Measurements from ENCODE around the gene OAS2.
"Not testable (repeated sequence)": the region's sequence is repeated elsewhere in the genome, so short reads cannot be mapped to it uniquely, and the experiment has no call there.

OAS2 gene

GRCh38 chr12:112946236-112947000 is 31.9 kb upstream of the OAS2 start:
- WGBS (ENCODE audit: extremely low coverage, insufficient coverage, low lambda C conversion rate) = no CpG with 5 or more reads among the region's 14 CpGs
- no peaks in the 10 kb centered on the region for H3K36me3 ChIP-seq (ENCODE audit: control insufficient read depth, insufficient read depth, low read length)
- H2BK15ac ChIP-seq (replicated peaks; ENCODE audit: low read depth) = no peak overlapping the region
- H3K4ac ChIP-seq (ENCODE audit: low read depth, low read length) = no peak overlapping the region
- H3K18ac ChIP-seq (ENCODE audit: low read length) = no peak overlapping the region
- H4K5ac ChIP-seq (ENCODE audit: low read length) = no peak overlapping the region
- no peak overlapping the region for H3K23ac ChIP-seq (ENCODE audit: low read length)
- H3K56ac ChIP-seq (ENCODE audit: low read length) = no peak overlapping the region
- H3K4me3 ChIP-seq (ENCODE audit: low read length) = no peak overlapping the region
- no peaks in the 10 kb centered on the region for H3K79me1 ChIP-seq (ENCODE audit: low read length)
- H2BK5ac ChIP-seq (ENCODE audit: low read length) = no peak overlapping the region
- no peak overlapping the region for H2BK120ac ChIP-seq (ENCODE audit: low read depth, low read length)
- H2AK5ac ChIP-seq (ENCODE audit: low read length) = no peak overlapping the region
- no peak overlapping the region for H3K27ac ChIP-seq (ENCODE audit: low read depth, low read length)
- H3K9ac ChIP-seq (ENCODE audit: low read length) = no peak overlapping the region
- no peak overlapping the region for H3K4me2 ChIP-seq (ENCODE audit: low read length)
- DNase-seq = no peak
- no peaks in the 10 kb centered on the region for H3K27me3 ChIP-seq (ENCODE audit: insufficient read depth, low read length, poor library complexity)
- H4K8ac ChIP-seq (ENCODE audit: low read depth, low read length) = no peak overlapping the region
- H3K79me2 ChIP-seq (ENCODE audit: control insufficient read depth, insufficient read depth, low read length) = no peaks in the 10 kb centered on the region
- no peaks in the 10 kb centered on the region for H3K4me1 ChIP-seq (ENCODE audit: control insufficient read depth, low read depth, low read length)

GRCh38 chr12:112947314-112947713 is 31.0 kb upstream of the OAS2 start:
- no peaks in the 10 kb centered on the region for H3K79me1 ChIP-seq (ENCODE audit: low read length)
- no peak overlapping the region for H3K23ac ChIP-seq (ENCODE audit: low read length)
- no peak overlapping the region for H4K8ac ChIP-seq (ENCODE audit: low read depth, low read length)
- H3K9ac ChIP-seq (ENCODE audit: low read length) = no peak overlapping the region
- no peak overlapping the region for H3K4me3 ChIP-seq (ENCODE audit: low read length)
- no peaks in the 10 kb centered on the region for H3K27me3 ChIP-seq (ENCODE audit: insufficient read depth, low read length, poor library complexity)
- WGBS (ENCODE audit: extremely low coverage, insufficient coverage, low lambda C conversion rate) = no CpG with 5 or more reads among the region's 1 CpG
- H3K79me2 ChIP-seq (ENCODE audit: control insufficient read depth, insufficient read depth, low read length) = no peaks in the 10 kb centered on the region
- no peak overlapping the region for H3K27ac ChIP-seq (ENCODE audit: low read depth, low read length)
- H2BK120ac ChIP-seq (ENCODE audit: low read depth, low read length) = no peak overlapping the region
- no peak overlapping the region for H3K4ac ChIP-seq (ENCODE audit: low read depth, low read length)
- no peak overlapping the region for H2AK5ac ChIP-seq (ENCODE audit: low read length)
- H3K4me2 ChIP-seq (ENCODE audit: low read length) = no peak overlapping the region
- no peak overlapping the region for H3K18ac ChIP-seq (ENCODE audit: low read length)
- no peak for DNase-seq
- H4K5ac ChIP-seq (ENCODE audit: low read length) = no peak overlapping the region
- H3K4me1 ChIP-seq (ENCODE audit: control insufficient read depth, low read depth, low read length) = no peaks in the 10 kb centered on the region
- no peak overlapping the region for H2BK5ac ChIP-seq (ENCODE audit: low read length)
- H3K36me3 ChIP-seq (ENCODE audit: control insufficient read depth, insufficient read depth, low read length) = no peaks in the 10 kb centered on the region
- no peak overlapping the region for H3K56ac ChIP-seq (ENCODE audit: low read length)
- no peak overlapping the region for H2BK15ac ChIP-seq (replicated peaks; ENCODE audit: low read depth)

GRCh38 chr12:112947761-112948160 is 30.6 kb upstream of the OAS2 start:
- Histone ChIP-seq H2AK5ac (ENCODE audit: low read length) (no peak overlapping the region), H3K27ac (ENCODE audit: low read depth, low read length) (no peak overlapping the region), H3K18ac (ENCODE audit: low read length) (no peak overlapping the region), H3K4me1 (ENCODE audit: control insufficient read depth, low read depth, low read length) (no peaks in the 10 kb centered on the region), H2BK120ac (ENCODE audit: low read depth, low read length) (no peak overlapping the region), H3K79me2 (ENCODE audit: control insufficient read depth, insufficient read depth, low read length) (no peaks in the 10 kb centered on the region), H3K4me2 (ENCODE audit: low read length) (no peak overlapping the region), H3K27me3 (ENCODE audit: insufficient read depth, low read length, poor library complexity) (no peaks in the 10 kb centered on the region), H2BK5ac (ENCODE audit: low read length) (no peak overlapping the region), H3K23ac (ENCODE audit: low read length) (no peak overlapping the region), H3K9ac (ENCODE audit: low read length) (no peak overlapping the region), H3K4me3 (ENCODE audit: low read length) (no peak overlapping the region), H2BK15ac (replicated peaks; ENCODE audit: low read depth) (no peak overlapping the region), H4K5ac (ENCODE audit: low read length) (no peak overlapping the region), H3K79me1 (ENCODE audit: low read length) (no peaks in the 10 kb centered on the region), H3K36me3 (ENCODE audit: control insufficient read depth, insufficient read depth, low read length) (no peaks in the 10 kb centered on the region), H3K56ac (ENCODE audit: low read length) (no peak overlapping the region), H3K4ac (ENCODE audit: low read depth, low read length) (no peak overlapping the region), H4K8ac (ENCODE audit: low read depth, low read length) (no peak overlapping the region)
- WGBS (ENCODE audit: extremely low coverage, insufficient coverage, low lambda C conversion rate) = no CpG with 5 or more reads among the region's 5 CpGs
- DNase-seq = no peak

GRCh38 chr12:112948806-112949205 is 29.5 kb upstream of the OAS2 start:
- no peak overlapping the region for H2BK15ac ChIP-seq (replicated peaks; ENCODE audit: low read depth)
- H3K4me1 ChIP-seq (ENCODE audit: control insufficient read depth, low read depth, low read length) = no peaks in the 10 kb centered on the region
- H3K36me3 ChIP-seq (ENCODE audit: control insufficient read depth, insufficient read depth, low read length) = no peaks in the 10 kb centered on the region
- no peak overlapping the region for H3K18ac ChIP-seq (ENCODE audit: low read length)
- no peak overlapping the region for H3K4ac ChIP-seq (ENCODE audit: low read depth, low read length)
- H3K79me1 ChIP-seq (ENCODE audit: low read length) = no peaks in the 10 kb centered on the region
- no peak overlapping the region for H3K27ac ChIP-seq (ENCODE audit: low read depth, low read length)
- no peak overlapping the region for H2BK5ac ChIP-seq (ENCODE audit: low read length)
- H3K4me3 ChIP-seq (ENCODE audit: low read length) = no peak overlapping the region
- no peak overlapping the region for H3K9ac ChIP-seq (ENCODE audit: low read length)
- no peak overlapping the region for H3K56ac ChIP-seq (ENCODE audit: low read length)
- no peaks in the 10 kb centered on the region for H3K27me3 ChIP-seq (ENCODE audit: insufficient read depth, low read length, poor library complexity)
- no peak overlapping the region for H3K23ac ChIP-seq (ENCODE audit: low read length)
- no peak overlapping the region for H4K5ac ChIP-seq (ENCODE audit: low read length)
- no peak overlapping the region for H3K4me2 ChIP-seq (ENCODE audit: low read length)
- DNase-seq = no peak
- no CpG with 5 or more reads among the region's 7 CpGs for WGBS (ENCODE audit: extremely low coverage, insufficient coverage, low lambda C conversion rate)
- no peaks in the 10 kb centered on the region for H3K79me2 ChIP-seq (ENCODE audit: control insufficient read depth, insufficient read depth, low read length)
- no peak overlapping the region for H4K8ac ChIP-seq (ENCODE audit: low read depth, low read length)
- no peak overlapping the region for H2AK5ac ChIP-seq (ENCODE audit: low read length)
- no peak overlapping the region for H2BK120ac ChIP-seq (ENCODE audit: low read depth, low read length)

- WGBS (ENCODE audit: extremely low coverage, insufficient coverage, low lambda C conversion rate) = no CpG with 5 or more reads among the region's 11 CpGs
- H2AK5ac ChIP-seq (ENCODE audit: low read length) = no peak overlapping the region
- no peaks in the 10 kb centered on the region for H3K79me2 ChIP-seq (ENCODE audit: control insufficient read depth, insufficient read depth, low read length)
- H3K4me1 ChIP-seq (ENCODE audit: control insufficient read depth, low read depth, low read length) = no peaks in the 10 kb centered on the region
- no peak overlapping the region for H2BK120ac ChIP-seq (ENCODE audit: low read depth, low read length)
- no peak overlapping the region for H3K9ac ChIP-seq (ENCODE audit: low read length)
- H3K27ac ChIP-seq (ENCODE audit: low read depth, low read length) = no peak overlapping the region
- no peak overlapping the region for H2BK15ac ChIP-seq (replicated peaks; ENCODE audit: low read depth)
- no peaks in the 10 kb centered on the region for H3K79me1 ChIP-seq (ENCODE audit: low read length)
- no peak overlapping the region for H3K4me2 ChIP-seq (ENCODE audit: low read length)
- no peaks in the 10 kb centered on the region for H3K27me3 ChIP-seq (ENCODE audit: insufficient read depth, low read length, poor library complexity)
- H3K4ac ChIP-seq (ENCODE audit: low read depth, low read length) = no peak overlapping the region
- no peak overlapping the region for H4K8ac ChIP-seq (ENCODE audit: low read depth, low read length)
- no peak overlapping the region for H2BK5ac ChIP-seq (ENCODE audit: low read length)
- no peak overlapping the region for H3K23ac ChIP-seq (ENCODE audit: low read length)
- no peaks in the 10 kb centered on the region for H3K36me3 ChIP-seq (ENCODE audit: control insufficient read depth, insufficient read depth, low read length)
- no peak overlapping the region for H3K18ac ChIP-seq (ENCODE audit: low read length)
- no peak overlapping the region for H3K4me3 ChIP-seq (ENCODE audit: low read length)
- no peak overlapping the region for H4K5ac ChIP-seq (ENCODE audit: low read length)
- DNase-seq = no peak
- no peak overlapping the region for H3K56ac ChIP-seq (ENCODE audit: low read length)
These were observed 27.6 kb upstream of the OAS2 start for GRCh38 chr12:112950701-112951100.

GRCh38 chr12:112957125-112957524 is 21.2 kb upstream of the OAS2 start:
- not testable (repeated sequence) for H3K4me1 ChIP-seq (ENCODE audit: control insufficient read depth, low read depth, low read length); H4K5ac ChIP-seq (ENCODE audit: low read length); DNase-seq; H3K23ac ChIP-seq (ENCODE audit: low read length); H3K27me3 ChIP-seq (ENCODE audit: insufficient read depth, low read length, poor library complexity); H3K36me3 ChIP-seq (ENCODE audit: control insufficient read depth, insufficient read depth, low read length); H3K79me1 ChIP-seq (ENCODE audit: low read length); H2BK120ac ChIP-seq (ENCODE audit: low read depth, low read length); H2AK5ac ChIP-seq (ENCODE audit: low read length); H3K18ac ChIP-seq (ENCODE audit: low read length); H3K27ac ChIP-seq (ENCODE audit: low read depth, low read length); H3K79me2 ChIP-seq (ENCODE audit: control insufficient read depth, insufficient read depth, low read length); H3K56ac ChIP-seq (ENCODE audit: low read length); H3K9ac ChIP-seq (ENCODE audit: low read length); H4K8ac ChIP-seq (ENCODE audit: low read depth, low read length); H2BK15ac ChIP-seq (replicated peaks; ENCODE audit: low read depth); H2BK5ac ChIP-seq (ENCODE audit: low read length); H3K4me3 ChIP-seq (ENCODE audit: low read length); H3K4me2 ChIP-seq (ENCODE audit: low read length); H3K4ac ChIP-seq (ENCODE audit: low read depth, low read length)
- WGBS (ENCODE audit: extremely low coverage, insufficient coverage, low lambda C conversion rate) = no CpG with 5 or more reads among the region's 4 CpGs

Measured in mesendoderm (in vitro differentiated cells).